Astrocyte (in vitro differentiated cells and primary cell): ENCODE measurements around the gene CRB3.

Experiments used
- CTCF ChIP-seq: IDR thresholded peaks from 2 replicates; pipeline ENCODE4 v1.5.1; 2011; ENCODE audit warnings: low read depth, mild to moderate bottlenecking, inconsistent platforms, low read length, moderate library complexity; ENCODE audit not compliant: insufficient read depth
- EZH2 ChIP-seq: IDR thresholded peaks from 2 replicates; pipeline ENCODE4 v1.6.1; 2012; ENCODE audit warnings: mild to moderate bottlenecking, low read length, inconsistent platforms; ENCODE audit not compliant: insufficient read depth

GRCh38 chr19:6424195-6424938, 39.7 kb upstream of the CRB3 start, which contains the start of gene KHSRP:
- TF ChIP-seq CTCF = no peak
- TF ChIP-seq EZH2 = no peak
